GM19397 (cell line): ENCODE results near the gene NEXN.
"Not testable (repeated sequence)": the region's sequence is repeated elsewhere in the genome, so short reads cannot be mapped to it uniquely, and the experiment has no call there.

Experiments used
- ATAC-seq: cut with Tn5 transposase; IDR thresholded peaks from one replicate; pipeline ENCODE4 v1.9.1; 2021; ENCODE audit warnings: mild to moderate bottlenecking, moderate library complexity; ENCODE audit not compliant: unreplicated experiment

The NEXN gene

DNA sequence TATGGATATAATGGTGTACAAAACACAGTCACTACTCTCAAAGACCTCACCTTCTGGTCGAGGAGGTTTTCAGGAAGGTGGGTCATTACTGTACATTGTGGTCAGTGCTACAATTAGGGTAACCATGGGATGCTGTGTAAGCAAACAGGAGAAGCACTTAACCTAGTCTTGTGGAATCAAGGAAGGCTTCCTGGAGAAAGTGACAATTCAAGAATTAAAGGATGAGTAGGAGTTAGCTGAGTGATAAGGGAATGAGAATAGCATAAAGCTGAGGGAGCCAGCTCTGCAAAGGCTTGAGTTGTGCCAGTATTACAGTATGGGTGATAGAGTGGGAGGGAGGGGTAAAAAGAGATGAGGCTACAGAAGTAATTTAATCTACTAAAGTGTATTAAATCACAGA lies 17.2 kb downstream of the NEXN start:
- ATAC-seq, result no peak

DNA sequence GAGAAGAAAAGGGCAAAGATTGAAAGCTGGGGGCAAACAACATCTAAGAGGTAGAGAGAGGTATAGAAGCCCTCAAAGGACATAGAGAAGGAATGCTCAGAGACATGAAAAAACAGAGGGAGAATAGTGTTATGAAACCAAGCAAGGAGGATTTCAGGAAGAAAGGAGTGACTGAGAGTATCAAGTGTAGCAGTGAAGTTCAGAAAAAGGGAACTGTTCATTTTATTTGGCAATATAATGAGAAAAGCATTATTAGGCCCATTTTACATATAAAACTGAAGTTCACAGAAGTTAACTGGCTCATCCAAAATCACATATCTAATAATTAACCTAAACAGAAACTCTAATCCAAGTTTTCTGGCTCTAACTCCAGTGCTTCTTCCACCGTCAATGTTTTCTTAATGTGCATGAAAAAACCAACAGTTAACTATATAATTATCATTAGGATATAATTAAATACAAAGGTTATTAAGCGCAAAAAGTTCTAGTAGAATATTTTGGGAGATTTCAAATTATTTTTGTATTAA lies 17.7 kb downstream of the NEXN start:
- no peak for ATAC-seq

DNA sequence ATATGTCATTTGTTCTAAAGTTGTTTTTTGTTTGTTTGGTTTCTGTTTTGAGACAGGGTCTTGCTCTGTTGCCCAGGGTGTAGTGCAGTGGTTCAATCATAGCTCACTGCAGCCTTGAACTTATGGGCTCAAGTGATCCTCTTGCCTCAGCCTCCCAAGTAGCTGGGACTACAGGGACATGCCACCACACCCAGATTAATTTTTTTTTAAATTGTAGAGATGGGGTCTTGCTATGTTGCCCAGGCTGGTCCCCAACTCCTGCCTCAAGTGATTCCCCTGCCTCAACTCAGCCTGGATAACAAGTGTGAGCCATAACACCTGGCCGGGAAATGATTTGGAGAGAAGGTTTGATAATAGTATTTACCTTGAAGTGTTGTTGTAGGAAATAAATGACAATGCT lies 18.2 kb downstream of the NEXN start:
- ATAC-seq, result no peak

DNA sequence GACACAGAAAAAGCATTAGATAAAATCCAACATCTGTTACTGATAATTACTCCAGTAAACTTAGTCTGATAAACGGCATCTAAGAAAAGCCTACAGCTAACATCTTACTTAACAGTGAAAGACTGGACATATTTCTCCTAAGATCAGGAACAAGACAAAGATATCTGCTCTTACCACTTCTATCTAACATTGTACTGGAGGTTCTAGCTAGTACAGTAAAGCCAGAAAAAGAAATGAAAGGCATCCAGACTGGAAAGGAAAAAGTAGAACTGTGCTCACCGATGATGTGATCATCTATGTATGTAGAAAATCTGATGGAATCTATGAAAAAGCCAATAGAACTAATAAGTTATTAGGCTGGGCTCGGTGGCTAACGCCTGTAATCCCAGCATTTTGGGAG lies 21.7 kb downstream of the NEXN start:
- no peak for ATAC-seq

DNA sequence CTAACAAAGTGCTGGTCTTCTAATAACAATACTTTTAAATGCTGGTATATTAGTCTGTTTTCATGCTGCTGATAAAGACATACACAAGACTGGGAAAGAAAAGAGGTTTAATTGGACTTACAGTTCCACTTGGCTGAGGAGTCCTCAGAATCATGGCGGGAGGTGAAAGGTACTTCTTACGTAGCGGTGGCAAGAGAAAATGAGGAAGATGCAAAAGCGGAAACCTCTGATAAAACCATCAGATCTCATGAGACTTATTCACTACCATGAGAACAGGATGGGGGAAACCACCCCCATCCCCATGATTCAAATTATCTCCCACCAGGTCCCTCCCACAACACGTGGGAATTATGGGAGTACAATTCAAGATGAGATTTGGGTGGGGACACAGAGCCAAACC lies 30.5 kb downstream of the NEXN start:
- ATAC-seq, result not testable (repeated sequence)

DNA sequence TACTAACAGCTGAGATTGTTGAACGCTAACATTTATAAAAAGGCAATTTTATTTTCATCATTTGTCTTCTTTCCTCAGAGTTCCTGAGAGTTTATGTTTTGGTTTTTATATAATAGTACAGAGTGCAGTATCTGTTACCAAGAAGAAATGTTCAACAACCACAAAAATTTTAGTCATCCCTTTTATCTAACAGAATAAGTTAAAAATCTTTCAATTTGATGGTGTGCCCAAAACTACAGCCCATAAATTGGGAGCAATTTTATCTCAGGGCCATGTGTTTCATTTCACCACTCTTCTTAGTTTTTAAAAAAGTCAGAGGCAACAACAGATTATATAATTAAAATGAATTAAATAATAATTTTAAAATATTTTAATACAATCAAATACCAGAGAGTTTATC lies 37.1 kb downstream of the NEXN start:
- ATAC-seq, result no peak

DNA sequence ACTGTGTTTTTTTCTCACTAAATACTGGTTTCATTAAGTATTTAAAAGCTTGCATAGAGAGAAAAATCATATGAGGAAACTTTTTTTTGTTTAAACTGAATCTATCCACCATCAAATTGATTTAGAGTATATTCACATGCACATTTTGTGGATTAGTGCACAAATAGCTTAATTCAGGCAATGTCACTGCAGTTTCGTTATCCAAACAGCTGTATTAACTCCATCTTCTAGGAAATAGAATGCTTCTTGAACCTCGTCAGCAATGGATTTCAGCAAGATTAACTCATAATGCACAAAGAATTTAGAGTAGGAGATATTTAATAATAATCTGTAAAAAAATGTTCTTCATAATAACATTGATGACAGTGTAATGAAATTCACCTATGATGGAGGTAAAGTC lies 37.5 kb downstream of the NEXN start:
- no peak for ATAC-seq

DNA sequence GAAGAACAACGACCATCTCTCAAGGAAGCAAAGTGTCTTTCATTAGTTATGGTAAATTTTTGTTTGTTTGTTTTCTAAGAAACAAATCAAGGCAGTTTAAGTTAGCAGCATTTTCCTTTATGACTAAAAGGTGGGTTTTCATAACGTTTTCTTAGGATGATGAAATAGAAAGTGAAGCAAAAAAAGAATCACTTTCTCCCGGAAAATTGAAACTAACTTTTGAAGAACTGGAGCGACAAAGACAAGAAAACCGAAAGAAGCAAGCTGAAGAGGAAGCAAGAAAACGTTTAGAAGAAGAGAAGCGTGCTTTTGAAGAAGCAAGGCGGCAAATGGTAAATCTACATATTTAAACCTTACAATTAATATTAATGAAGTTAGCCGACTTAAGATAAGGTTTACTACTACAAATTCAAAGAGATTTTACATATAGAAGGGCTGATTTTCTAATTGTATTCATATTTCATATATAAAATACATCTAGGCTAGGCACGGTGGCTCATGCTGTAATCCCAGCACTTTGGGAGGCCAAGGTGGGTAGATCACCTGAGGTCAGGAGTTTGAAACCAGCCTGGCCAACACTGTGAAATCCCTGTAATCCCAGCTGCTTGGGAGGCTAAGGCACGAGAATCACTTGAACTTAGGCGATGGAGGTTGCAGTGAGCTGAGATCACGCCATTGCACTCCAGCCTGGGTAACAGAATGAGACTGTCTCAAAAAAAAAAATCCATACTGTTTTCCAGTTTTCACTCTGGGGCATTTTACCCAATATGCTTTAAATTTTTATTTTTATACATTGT lies 38.3 kb downstream of the NEXN start:
- ATAC-seq, result no peak

DNA sequence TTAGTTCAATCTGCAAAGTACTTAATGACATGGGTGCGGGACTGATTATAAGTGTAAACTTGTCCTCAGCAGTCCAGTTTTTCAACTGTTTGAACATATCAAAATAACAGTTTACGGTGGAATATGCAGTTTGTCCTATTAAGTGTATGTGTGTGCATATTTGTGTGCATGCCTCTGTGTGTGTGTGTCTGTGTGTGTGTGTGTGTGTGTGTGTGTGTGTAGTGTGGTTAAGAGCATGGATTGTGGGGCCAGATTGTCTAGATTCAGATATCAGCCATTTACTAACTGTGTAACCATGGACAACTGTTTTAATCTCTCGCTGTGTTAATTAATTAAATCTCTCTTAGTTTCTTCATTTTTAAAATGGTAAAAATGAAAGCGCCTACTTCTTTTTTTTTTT lies 39.0 kb downstream of the NEXN start:
- no peak for ATAC-seq

DNA sequence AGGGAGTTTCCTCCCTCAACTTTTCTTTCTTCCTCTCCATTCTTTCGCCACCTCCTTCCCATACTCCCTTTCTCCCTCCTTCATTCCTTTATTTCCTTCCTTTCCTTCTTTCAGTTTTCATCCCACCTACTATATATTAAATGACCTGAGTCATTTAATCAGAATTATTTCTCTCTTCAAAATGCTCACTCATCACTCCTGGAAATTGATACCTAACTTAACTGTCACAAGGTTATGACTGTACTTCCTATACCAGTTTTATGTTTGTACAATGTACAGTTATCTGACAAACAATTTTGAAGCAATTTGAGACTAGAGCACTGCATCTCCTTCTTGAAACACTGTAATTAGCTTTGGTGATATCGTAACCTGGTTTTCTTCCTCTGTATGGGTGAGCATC lies 41.4 kb downstream of the NEXN start:
- ATAC-seq, result no peak

DNA sequence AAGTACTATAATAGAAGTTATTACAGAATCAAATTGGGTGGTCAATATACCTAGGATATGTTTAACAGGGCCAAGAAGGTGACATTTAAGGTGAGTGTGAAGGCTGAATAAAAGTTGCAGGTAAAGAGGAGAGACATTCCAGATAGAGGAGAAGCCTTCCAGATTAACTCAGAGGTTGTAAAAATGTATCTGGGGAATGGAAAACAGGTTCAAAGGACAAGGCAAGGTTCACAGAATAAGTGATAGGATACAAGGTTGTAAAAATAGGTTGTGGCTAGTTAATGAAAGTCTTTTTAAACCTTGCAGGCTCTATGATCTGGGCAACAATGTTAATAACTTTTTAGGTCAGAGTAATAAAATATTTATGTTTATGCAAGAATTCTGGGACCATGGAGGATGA lies 50.2 kb downstream of the NEXN start:
- no peak for ATAC-seq

DNA sequence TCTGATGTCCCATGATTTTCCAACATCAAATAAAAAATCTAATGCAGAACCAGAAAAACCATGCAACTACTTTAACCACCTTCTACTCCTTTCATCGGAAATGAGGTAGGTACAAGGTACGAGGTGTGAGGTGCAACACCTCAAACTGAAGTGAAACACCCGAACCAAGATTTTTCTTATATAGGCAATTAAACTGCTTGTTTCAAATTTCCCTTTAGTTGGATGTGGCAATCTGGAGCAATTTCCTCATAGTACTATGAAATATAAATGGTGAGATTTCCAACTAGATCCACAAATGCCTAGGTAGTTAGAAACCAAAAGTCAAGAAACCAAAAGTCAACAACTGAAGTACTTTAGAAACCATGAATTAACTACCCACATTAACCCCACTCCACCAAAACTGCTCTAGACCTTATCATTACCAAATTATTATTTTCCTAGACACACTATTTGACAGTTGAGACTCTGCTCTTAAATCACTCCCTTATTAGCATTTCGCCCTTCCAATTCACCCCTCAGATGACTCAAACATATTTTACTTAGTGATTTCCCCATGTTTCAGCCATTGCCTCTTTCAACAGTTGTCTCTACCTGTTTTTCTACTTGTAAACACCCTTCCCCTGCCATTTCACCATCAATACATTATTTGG lies 52.6 kb downstream of the NEXN start:
- no peak for ATAC-seq

DNA sequence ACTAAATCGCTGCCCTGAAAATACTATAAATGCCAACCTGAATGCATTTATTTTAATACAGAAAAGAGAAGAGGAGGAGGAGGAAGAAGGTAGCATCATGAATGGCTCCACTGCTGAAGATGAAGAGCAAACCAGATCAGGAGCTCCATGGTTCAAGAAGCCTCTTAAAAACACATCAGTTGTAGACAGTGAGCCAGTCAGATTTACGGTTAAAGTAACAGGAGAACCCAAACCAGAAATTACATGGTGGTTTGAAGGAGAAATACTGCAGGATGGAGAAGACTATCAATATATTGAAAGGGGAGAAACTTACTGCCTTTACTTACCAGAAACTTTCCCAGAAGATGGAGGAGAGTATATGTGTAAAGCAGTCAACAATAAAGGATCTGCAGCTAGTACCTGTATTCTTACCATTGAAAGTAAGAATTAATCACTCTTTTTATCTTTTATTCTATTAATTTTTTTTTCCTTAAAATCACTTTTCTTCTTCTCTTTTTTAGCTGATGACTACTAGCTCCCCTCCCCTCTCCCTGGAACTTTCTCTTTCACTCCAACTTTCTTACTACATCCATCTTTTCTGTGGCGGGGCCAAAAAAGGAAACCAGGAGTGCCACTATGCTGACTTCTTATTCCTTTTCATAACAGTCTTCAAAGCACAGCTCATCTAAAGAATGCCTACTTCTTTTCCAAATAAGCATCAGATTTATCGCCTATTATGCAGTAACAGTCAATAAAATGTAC lies 54.1 kb downstream of the NEXN start:
- no peak for ATAC-seq

DNA sequence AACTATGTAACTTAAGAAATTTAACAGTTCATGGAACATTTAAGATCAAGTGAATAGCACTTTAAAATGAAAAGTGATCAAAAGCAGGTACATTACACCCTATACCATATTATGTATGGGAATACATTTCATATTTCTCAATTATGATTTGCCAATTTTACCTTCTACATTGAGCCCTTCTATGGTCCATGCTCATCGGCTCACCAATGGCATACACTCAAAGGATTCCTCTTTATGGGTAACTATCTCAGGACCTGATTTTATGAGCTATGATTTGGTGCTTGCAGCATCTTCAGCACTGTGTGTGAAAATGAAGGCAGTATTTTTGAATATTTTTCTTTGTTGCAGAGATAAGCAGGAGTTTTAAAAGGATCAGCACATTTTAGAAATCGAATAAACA lies 56.9 kb downstream of the NEXN start:
- ATAC-seq, result no peak

DNA sequence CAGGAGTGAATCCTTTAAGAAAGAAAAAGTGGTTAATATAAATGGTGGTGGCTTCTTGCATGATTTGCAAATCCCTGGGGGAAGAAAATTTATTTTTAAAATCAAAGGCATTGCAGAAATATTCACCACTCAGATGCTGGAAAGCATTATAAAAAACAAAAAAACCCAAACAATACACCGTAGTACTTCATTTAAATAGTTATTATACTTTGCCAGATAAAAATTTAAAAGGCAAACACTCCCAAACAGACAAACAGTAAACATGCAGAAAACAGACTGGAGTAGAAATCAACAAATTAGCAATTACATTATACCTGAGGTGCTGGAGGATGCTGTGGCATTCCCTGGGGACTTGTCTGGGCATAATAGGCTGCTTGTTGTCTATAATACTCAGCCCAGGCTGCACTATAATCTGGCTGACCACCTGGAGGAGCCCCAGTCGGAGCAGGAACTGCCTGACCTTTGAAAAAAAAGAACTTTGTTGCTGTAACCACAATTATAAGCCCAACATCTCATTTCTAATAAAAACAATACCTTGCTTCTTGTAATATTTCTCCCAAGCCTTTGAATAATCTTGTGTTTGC lies 60.5 kb downstream of the NEXN start:
- ATAC-seq, result no peak

DNA sequence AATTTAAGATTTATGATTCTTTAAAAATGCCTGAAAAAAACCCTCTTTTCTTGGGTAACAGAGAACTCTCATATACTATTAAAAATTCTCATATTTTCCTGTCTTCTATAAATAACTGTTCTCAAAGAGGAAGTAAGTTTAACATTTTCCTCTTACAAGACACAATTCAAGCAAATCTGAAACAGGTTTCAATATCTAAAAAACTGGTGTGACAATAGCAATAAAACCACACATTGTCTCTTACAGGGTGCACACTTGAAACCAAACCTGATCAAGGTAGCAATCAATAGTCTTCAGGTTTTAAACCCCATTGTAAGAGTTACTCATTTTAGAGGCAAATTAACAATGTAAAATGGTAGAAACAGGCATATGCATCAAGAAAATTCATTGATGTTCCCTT lies 62.4 kb downstream of the NEXN start:
- peak; percentile 46 for ATAC-seq

DNA sequence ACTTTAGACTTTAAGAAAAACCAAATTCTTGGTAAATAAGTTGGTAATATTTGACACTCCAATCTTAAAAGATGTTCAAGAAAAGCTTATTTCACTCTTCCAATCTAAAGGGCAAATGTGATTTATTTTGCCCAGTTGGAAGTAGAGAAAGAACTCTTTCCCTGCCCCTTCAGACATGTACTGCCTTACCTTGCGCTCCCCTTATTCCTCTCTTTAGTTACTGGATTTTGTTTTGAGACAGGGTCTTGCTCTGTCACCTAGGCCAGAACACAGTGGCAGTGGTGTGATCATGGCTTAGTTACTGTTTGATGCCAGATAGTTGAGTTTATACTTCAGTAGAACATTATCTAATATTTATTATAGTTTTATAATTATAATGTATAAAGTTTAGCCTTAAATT lies 62.9 kb downstream of the NEXN start:
- ATAC-seq, result no peak

DNA sequence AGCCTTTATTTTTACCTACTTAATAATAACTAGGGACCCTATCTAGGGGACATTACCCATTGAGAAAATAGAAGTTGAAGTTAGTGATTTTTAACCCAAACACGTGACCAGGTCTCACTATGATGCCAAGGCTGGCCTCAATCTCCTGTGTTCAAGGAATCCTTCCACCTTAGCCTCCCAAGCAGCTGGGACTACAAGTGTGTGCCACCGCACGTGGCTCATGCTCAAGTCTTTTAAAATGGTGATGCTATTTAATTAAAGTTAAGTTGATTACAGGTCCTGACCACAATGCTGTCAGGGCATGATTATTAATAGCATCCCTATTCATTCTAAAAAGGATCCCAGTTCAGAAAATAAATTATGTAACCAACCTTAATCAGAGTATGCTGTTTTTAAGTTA lies 65.5 kb downstream of the NEXN start:
- no peak for ATAC-seq

DNA sequence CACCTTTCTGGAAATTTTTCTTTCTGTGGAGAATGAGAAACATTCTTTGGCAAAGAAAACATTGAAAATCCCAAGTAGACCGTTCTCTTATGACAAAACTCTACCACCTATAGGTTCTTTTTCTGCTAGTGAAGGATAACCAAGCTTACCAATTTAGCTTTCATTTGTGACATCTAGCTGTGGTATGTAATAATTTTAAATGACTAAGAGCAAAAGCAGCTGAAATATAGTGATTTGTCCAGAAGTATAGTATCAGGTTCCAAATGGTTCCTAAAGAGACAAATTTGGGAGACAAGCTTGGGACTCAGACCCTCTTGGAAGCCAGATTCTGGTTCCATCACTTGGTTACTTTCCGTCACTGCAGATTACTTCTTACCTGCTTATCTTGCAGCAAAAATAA lies 66.1 kb downstream of the NEXN start:
- no peak for ATAC-seq

DNA sequence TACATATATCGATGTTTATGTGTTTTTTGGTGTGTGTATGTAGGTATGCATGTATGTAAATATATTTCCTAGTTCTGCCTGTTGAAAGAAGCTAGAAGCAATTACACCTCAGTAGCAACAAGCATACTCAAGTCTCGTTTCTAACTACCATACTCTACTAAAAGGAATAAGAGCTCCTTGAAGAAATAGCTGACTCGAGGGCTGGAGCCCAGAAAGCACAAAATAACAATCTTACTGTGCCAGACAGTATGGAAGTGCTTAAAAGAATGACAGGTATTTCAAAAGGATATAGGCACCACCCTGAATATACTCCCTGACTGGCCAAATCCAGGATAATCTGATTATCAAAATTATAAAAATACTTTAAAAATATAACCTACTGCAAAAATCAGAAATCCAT lies 67.3 kb downstream of the NEXN start:
- ATAC-seq, result no peak

DNA sequence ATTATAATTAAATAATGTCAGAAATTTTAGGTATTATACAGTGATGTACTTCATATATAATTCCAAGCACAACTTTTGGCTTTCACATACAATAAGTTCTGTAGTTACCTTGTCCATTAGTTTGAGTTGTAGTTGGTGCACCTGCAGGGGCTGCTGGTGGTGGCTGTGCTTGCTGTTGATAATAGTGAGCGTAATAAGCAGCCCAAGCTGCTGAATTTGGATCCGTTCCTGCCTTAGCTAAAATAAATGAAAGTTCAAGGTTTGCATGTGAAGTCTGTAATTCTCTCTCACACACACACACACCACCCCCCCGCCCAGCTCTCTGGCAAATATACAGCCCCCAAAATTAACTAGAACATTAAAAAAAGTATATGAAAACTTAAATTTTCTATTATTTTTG lies 68.0 kb downstream of the NEXN start:
- ATAC-seq, result no peak

DNA sequence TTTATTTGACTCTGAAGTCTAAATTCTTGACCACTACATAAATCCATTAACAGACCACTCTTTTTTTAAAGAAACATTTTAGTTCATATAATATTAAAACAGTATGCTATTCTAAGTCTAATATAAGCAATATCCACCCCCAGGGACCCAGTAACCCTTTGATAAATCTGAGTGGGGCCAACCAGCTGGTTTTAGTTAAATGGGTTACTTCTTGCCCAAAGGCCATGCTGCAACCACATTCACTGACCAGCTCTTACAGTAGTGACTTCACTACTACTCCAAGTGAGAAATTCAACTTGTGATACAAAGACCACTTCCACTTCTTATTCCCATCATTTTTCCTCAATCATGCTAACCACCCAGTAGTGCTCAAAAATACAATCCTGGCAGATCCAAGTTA lies 70.0 kb downstream of the NEXN start:
- no peak for ATAC-seq
